ENCODE measurements around the gene ERICH4. TPM values are rescaled to one million over a fixed set of nuclear protein-coding genes. Genes with fewer than 3 reads are reported as not detected.
"Not testable (repeated sequence)": the region's sequence is repeated elsewhere in the genome, so short reads cannot be mapped to it uniquely, and the experiment has no call there.

Gene ERICH4
- not detected for total RNA-seq
- long read RNA-seq = 0 reads

GRCh38 chr19:41442473-41443355 lies at the start of gene ERICH4:
Gene ERICH4 (plus strand): TSS chr19:41443156. CDS start chr19:41443170, 14 bp downstream.
- DNase-seq = no peak
- ATAC-seq = no peak
- intact Hi-C loops (cut with DNase I) = loop anchor here in 1 of 2 donors (10.0 kb wide), 2 partner anchors 92 to 238 kb away; no protein-coding TSS in a partner anchor

- no peak for ATAC-seq
- intact Hi-C loops (cut with DNase I) = loop anchor here in 1 of 2 donors (5.0 kb wide), 1 partner anchor 42 kb away; the partner anchor contains the start of gene DMAC2
- no peak for DNase-seq
Observed at GRCh38 chr19:41395355-41395754, 47.6 kb upstream of the ERICH4 start.

GRCh38 chr19:41397086-41398049 lies 45.6 kb upstream of the ERICH4 start, which contains the start of the genes BCKDHA and EXOSC5:
Gene BCKDHA (plus strand): TSS chr19:41397818. CDS start chr19:41397828, 10 bp downstream.
Gene EXOSC5 (minus strand): TSS chr19:41397359. CDS start chr19:41397328, 31 bp downstream.
- DNase-seq (peak; percentile 100), ATAC-seq (peak; percentile 99)
- intact Hi-C loops (cut with DNase I) = loop anchor here in 1 of 2 donors (5.0 kb wide), 1 partner anchor 40 kb away; the partner anchor contains the start of gene DMAC2

GRCh38 chr19:41398050-41398418 lies 44.9 kb upstream of the ERICH4 start:
- ATAC-seq = no peak
- intact Hi-C loops (cut with DNase I) = loop anchor here in 1 of 2 donors (5.0 kb wide), 1 partner anchor 39 kb away; the partner anchor contains the start of gene DMAC2
- no peak for DNase-seq

GRCh38 chr19:41398598-41398997 lies 44.4 kb upstream of the ERICH4 start:
- intact Hi-C loops (cut with DNase I) = loop anchor here in 1 of 2 donors (5.0 kb wide), 1 partner anchor 39 kb away; the partner anchor contains the start of gene DMAC2
- DNase-seq (no peak), ATAC-seq (no peak)

GRCh38 chr19:41399091-41399490 lies 43.9 kb upstream of the ERICH4 start:
- intact Hi-C loops (cut with DNase I) = loop anchor here in 1 of 2 donors (5.0 kb wide), 1 partner anchor 38 kb away; the partner anchor contains the start of gene DMAC2
- ATAC-seq = no peak
- DNase-seq = no peak

GRCh38 chr19:41399525-41399924 lies 43.4 kb upstream of the ERICH4 start:
- DNase-seq (no peak), ATAC-seq (no peak)
- intact Hi-C loops (cut with DNase I) = loop anchor here in 1 of 2 donors (5.0 kb wide), 1 partner anchor 38 kb away; the partner anchor contains the start of gene DMAC2

- DNase-seq (no peak), ATAC-seq (no peak)
- intact Hi-C loops (cut with DNase I) = no loop called here
Observed at GRCh38 chr19:41401483-41401882, 41.5 kb upstream of the ERICH4 start.

GRCh38 chr19:41402010-41402409 lies 40.9 kb upstream of the ERICH4 start:
- DNase-seq = no peak
- intact Hi-C loops (cut with DNase I) = no loop called here
- ATAC-seq = no peak

- no peak for DNase-seq
- intact Hi-C loops (cut with DNase I) = no loop called here
- no peak for ATAC-seq
Observed at GRCh38 chr19:41403181-41403970, 39.6 kb upstream of the ERICH4 start.

- ATAC-seq (peak in 1 of 2 donors; percentile 22), DNase-seq (peak; percentile 30)
- intact Hi-C loops (cut with DNase I) = no loop called here
Observed at GRCh38 chr19:41405776-41406175, 37.2 kb upstream of the ERICH4 start.

GRCh38 chr19:41407271-41407670 lies 35.7 kb upstream of the ERICH4 start:
- no peak for DNase-seq
- intact Hi-C loops (cut with DNase I) = no loop called here
- ATAC-seq = peak; percentile 18 to 32

GRCh38 chr19:41408256-41408655 lies 34.7 kb upstream of the ERICH4 start:
- no peak for DNase-seq
- intact Hi-C loops (cut with DNase I) = no loop called here
- ATAC-seq = no peak

GRCh38 chr19:41408846-41409245 lies 34.1 kb upstream of the ERICH4 start:
- ATAC-seq; intact Hi-C loops (cut with DNase I); DNase-seq: not testable (repeated sequence)

GRCh38 chr19:41409288-41409687 lies 33.7 kb upstream of the ERICH4 start:
- ATAC-seq = peak; percentile 48 to 62
- intact Hi-C loops (cut with DNase I) = no loop called here

GRCh38 chr19:41410336-41411054 lies 32.5 kb upstream of the ERICH4 start:
- no peak for ATAC-seq
- no peak for DNase-seq
- intact Hi-C loops (cut with DNase I) = no loop called here

More at GRCh38 chr19:41409288-41409687, 33.7 kb upstream of the ERICH4 start:
- no peak for DNase-seq

Measured in left cardiac atrium (tissue), 4 donors.